OCI-LY7 (cell line): ENCODE results near the gene ZNF212.

ENCODE experiments used
- CTCF ChIP-seq: fragments of 200-600 bp; sonication (generic); conservative IDR thresholded peaks from 2 replicates; pipeline ENCODE4 v1.5.1; 2014; ENCODE audit warnings: mild to moderate bottlenecking, antibody characterized with exemption, low read length, moderate library complexity, mixed read lengths
- EZH2phosphoT487 ChIP-seq: fragments of 200-600 bp; sonication (generic); IDR thresholded peaks from 2 replicates; pipeline ENCODE4 v1.6.1; 2018; ENCODE audit warnings: low read depth, borderline replicate concordance, mild to moderate bottlenecking, mixed run types, antibody characterized with exemption, low read length, moderate library complexity, mixed read lengths

GRCh38 chr7:149286811-149287400 is 47.5 kb downstream of the ZNF212 start:
- TF ChIP-seq CTCF (no peak), EZH2phosphoT487 (no peak)
